Smooth muscle cell (in vitro differentiated cells): Measurements from ENCODE around the gene TTLL9. TPM values are rescaled to one million over a fixed set of nuclear protein-coding genes. Genes with fewer than 3 reads are reported as not detected.

ENCODE experiments used
- DNase-seq: peaks from one replicate; lab custom pipeline; 2025; ENCODE audit not compliant: unreplicated experiment; lab: John Stamatoyannopoulos, UW
- H2AFZ ChIP-seq: fragments of 200-600 bp; sonication (generic); 2 replicates; pipeline ENCODE4 v1.6.0; 2016; ENCODE audit warnings: antibody characterized with exemption, low read depth, mild to moderate bottlenecking
- H3F3A ChIP-seq: fragments of 200-600 bp; sonication (generic); 2 replicates; pipeline ENCODE4 v1.6.0; 2017; ENCODE audit warnings: antibody characterized with exemption, low read depth
- H3K27ac ChIP-seq: fragments of 200-600 bp; sonication (generic); 2 replicates; pipeline ENCODE4 v1.5.1; 2016; ENCODE audit warnings: low read depth, mild to moderate bottlenecking
- H3K27me3 ChIP-seq: fragments of 200-600 bp; sonication (generic); 2 replicates; pipeline ENCODE4 v1.6.1; 2016; ENCODE audit warnings: low read depth, mild to moderate bottlenecking
- H3K36me3 ChIP-seq: fragments of 200-600 bp; sonication (generic); 2 replicates; pipeline ENCODE4 v1.5.1; 2016; ENCODE audit warnings: low read depth
- H3K4me1 ChIP-seq: fragments of 200-600 bp; sonication (generic); 2 replicates; pipeline ENCODE4 v1.5.1; 2016; ENCODE audit warnings: low read depth
- H3K4me2 ChIP-seq: fragments of 200-600 bp; sonication (generic); 2 replicates; pipeline ENCODE4 v1.6.0; 2016; ENCODE audit warnings: mild to moderate bottlenecking
- H3K4me3 ChIP-seq: fragments of 200-600 bp; sonication (generic); 2 replicates; pipeline ENCODE4 v1.5.1; 2016; ENCODE audit warnings: mild to moderate bottlenecking
- H3K79me2 ChIP-seq: fragments of 200-600 bp; sonication (generic); 2 replicates; pipeline ENCODE4 v1.6.0; 2016; ENCODE audit warnings: low read depth, mild to moderate bottlenecking
- H3K9ac ChIP-seq: fragments of 200-600 bp; sonication (generic); 2 replicates; pipeline ENCODE4 v1.6.0; 2016; ENCODE audit warnings: low read depth
- H3K9me3 ChIP-seq: fragments of 200-600 bp; sonication (generic); replicated peaks from 2 replicates; pipeline ENCODE4 v1.5.1; 2016; ENCODE audit warnings: low read depth
- H4K20me1 ChIP-seq: fragments of 200-600 bp; sonication (generic); 2 replicates; pipeline ENCODE4 v1.6.0; 2016; ENCODE audit warnings: low read depth
- WGBS: methylation state at CpG from one replicate; pipeline ENCODE4 v1.1.7; 2016; ENCODE audit warnings: low lambda C conversion rate; 5-methylcytosine and 5-hydroxymethylcytosine counted together
- polyA plus RNA-seq: library from polyadenylated mRNA; unstranded; fragments of >200 nt; fragmentation: Nextera tagmentation; extraction: Ambion mirVana; gene quantifications from 2 replicates; pipeline ENCODE4 v1.2.1, GENCODE V29; 2016
- total RNA-seq: library from RNA; depleted of rRNA; stranded (reverse); fragments of >200 nt; gene quantifications from 2 replicates; pipeline ENCODE4 v1.2.3, GENCODE V29; 2014
- TF ChIP-seq, protein P1 (sequence below): fragments of 200-600 bp; sonication (generic); IDR thresholded peaks from 2 replicates; pipeline ENCODE4 v1.5.1; 2017; ENCODE audit warnings: borderline replicate concordance, mild to moderate bottlenecking, antibody characterized with exemption; ENCODE audit not compliant: insufficient read depth, poor library complexity, severe bottlenecking

The TTLL9 gene
- total and polyA plus RNA-seq, 2 experiments from 2014 or later, result 0.13 TPM; not detected in 1

DNA sequence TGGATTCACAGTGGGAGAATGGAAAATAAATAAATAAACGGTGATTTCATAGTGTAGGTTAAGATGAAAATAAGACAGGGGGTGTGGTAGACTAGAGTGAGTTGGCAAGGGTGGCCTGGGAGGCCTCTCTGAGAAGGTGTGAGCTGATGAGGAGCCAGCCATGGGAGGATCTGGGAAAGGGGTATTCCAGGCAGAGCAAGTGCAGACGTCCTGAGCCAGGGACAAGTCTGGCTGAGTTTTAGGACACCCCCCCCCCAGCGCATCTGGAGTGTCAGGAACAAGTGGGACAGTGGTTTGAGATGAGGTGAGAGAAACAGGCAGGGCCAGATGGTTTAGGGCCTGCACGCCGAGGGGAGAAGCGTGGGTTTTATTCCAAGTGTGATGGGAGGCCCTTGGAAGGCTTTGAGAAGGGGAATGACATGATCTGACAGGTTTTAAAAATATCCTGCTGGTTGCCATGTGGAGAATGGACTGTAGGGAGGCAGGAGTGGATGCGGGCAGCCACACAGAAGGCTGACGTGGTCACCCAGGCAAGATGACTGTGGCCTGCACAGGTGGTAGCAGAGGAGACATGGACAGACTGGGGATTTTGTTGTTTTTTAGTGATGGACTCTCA is 118.7 kb downstream of the TTLL9 start:
- Histone ChIP-seq H3K4me3 (no peak overlapping the region), H4K20me1 (no peaks in the 10 kb centered on the region), H3K27ac (no peak overlapping the region), H3K4me1 (no peaks in the 10 kb centered on the region), H3K9ac (no peak overlapping the region), H3K27me3 (peaks cover 25% of the 10 kb centered on the region), H3K36me3 (no peaks in the 10 kb centered on the region), H3F3A (no peaks in the 10 kb centered on the region), H3K79me2 (no peaks in the 10 kb centered on the region), H2AFZ (no peak overlapping the region), H3K4me2 (no peak overlapping the region), H3K9me3 (no peaks in the 10 kb centered on the region)
- 88% methylated on average over 8 of the region's 8 CpGs for WGBS
- DNase-seq, result no peak
- TF ChIP-seq, protein P1, sequence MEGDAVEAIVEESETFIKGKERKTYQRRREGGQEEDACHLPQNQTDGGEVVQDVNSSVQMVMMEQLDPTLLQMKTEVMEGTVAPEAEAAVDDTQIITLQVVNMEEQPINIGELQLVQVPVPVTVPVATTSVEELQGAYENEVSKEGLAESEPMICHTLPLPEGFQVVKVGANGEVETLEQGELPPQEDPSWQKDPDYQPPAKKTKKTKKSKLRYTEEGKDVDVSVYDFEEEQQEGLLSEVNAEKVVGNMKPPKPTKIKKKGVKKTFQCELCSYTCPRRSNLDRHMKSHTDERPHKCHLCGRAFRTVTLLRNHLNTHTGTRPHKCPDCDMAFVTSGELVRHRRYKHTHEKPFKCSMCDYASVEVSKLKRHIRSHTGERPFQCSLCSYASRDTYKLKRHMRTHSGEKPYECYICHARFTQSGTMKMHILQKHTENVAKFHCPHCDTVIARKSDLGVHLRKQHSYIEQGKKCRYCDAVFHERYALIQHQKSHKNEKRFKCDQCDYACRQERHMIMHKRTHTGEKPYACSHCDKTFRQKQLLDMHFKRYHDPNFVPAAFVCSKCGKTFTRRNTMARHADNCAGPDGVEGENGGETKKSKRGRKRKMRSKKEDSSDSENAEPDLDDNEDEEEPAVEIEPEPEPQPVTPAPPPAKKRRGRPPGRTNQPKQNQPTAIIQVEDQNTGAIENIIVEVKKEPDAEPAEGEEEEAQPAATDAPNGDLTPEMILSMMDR, result no peak

DNA sequence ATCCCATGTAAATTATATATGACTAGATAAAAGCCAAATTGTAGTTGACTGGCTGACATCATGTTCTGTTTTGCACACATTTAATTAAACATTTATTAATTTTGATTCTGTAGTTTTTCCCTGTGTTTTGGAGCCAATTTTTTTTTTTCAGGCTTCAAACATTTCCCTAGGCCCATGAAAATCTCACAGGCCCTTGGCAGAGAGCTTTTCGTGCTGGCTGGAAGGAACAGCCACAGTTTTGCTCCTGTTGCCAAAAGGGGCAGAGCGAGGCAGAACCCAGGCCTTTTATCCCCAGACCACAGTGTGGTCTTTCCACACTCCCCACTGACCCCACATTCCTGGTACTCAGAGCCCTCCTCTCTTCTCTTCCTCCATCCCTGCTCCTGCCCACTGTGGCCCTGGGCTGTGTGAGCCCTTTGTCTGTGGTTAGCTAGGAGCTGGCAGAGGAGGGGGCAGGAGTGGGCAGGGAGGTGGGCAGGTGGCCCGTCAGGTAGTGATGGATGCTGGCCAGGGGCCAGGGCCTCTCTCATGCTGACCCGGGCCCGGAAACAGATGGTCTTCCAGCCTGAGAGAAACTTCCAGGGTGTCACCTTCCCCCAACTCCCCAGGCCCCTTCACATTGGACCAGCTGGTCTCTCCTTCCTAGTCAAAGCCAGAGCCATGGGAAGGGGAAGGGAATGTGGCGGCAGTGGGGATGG is 120.4 kb downstream of the TTLL9 start:
- H3K9me3 ChIP-seq, result no peaks in the 10 kb centered on the region
- DNase-seq, result no peak
- H3K4me2 ChIP-seq, result no peak overlapping the region
- 87% methylated on average over 6 of the region's 6 CpGs for WGBS
- H2AFZ ChIP-seq, result no peak overlapping the region
- no peaks in the 10 kb centered on the region for H3K79me2 ChIP-seq
- H3K4me3 ChIP-seq, result no peak overlapping the region
- TF ChIP-seq, protein P1, result no peak
- H3K36me3 ChIP-seq, result no peaks in the 10 kb centered on the region
- H3K27me3 ChIP-seq, result peaks cover 42% of the 10 kb centered on the region
- no peaks in the 10 kb centered on the region for H3F3A ChIP-seq
- H3K27ac ChIP-seq, result no peak overlapping the region
- H3K9ac ChIP-seq, result no peak overlapping the region
- no peaks in the 10 kb centered on the region for H3K4me1 ChIP-seq
- no peaks in the 10 kb centered on the region for H4K20me1 ChIP-seq

DNA sequence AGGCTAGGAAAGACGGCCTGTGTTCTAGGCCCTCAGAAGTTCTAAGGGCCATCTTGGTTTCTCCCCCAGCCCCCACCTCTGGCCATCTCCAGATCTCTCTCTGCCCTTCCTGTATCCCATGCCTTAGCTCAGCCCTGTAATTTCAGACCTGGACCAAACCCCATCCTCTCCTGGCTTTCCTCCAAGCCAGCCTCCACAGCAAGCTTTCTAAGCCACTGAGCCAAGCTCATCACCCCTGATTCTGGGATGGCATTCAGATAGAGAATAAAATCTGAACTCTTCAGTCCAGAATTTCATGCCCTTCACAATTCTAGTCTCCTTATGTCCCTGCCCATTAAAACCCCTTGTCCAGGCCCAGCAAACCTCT is 120.9 kb downstream of the TTLL9 start:
- Histone ChIP-seq H3K9me3 (no peaks in the 10 kb centered on the region), H3F3A (no peaks in the 10 kb centered on the region), H3K4me3 (no peak overlapping the region), H4K20me1 (no peaks in the 10 kb centered on the region), H2AFZ (no peak overlapping the region), H3K27ac (no peak overlapping the region), H3K4me1 (no peaks in the 10 kb centered on the region), H3K9ac (no peak overlapping the region), H3K4me2 (no peak overlapping the region), H3K27me3 (peaks cover 47% of the 10 kb centered on the region), H3K36me3 (no peaks in the 10 kb centered on the region), H3K79me2 (no peaks in the 10 kb centered on the region)
- WGBS, result 94% methylated on average over 1 of the region's 1 CpG
- TF ChIP-seq, protein P1, result no peak
- DNase-seq, result no peak

DNA sequence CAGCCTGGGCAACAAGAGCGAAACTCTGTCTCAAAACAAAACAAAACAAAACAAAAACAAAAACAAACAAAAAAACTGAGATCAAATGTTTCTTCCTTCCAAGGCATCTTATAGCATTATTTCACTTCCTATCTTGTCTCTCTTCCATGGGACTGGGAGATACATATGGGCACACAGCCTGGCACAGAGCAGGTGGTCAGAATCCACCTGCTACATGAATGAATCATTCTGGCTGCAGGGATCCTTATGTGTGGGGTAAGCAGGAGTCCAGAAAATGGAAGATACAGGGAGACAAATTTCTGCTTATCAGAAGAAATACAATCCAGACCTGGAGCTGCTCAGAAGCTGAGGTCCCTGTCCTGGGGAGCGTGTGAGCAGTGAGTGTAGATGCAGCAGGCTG is 121.7 kb downstream of the TTLL9 start:
- H3K4me3 ChIP-seq, result no peak overlapping the region
- H2AFZ ChIP-seq, result no peak overlapping the region
- H3K9ac ChIP-seq, result no peak overlapping the region
- no peaks in the 10 kb centered on the region for H3F3A ChIP-seq
- no peaks in the 10 kb centered on the region for H3K36me3 ChIP-seq
- H3K4me1 ChIP-seq, result no peaks in the 10 kb centered on the region
- H3K27me3 ChIP-seq, result peaks cover 53% of the 10 kb centered on the region
- H4K20me1 ChIP-seq, result no peaks in the 10 kb centered on the region
- no peaks in the 10 kb centered on the region for H3K9me3 ChIP-seq
- no peak for DNase-seq
- no peak overlapping the region for H3K4me2 ChIP-seq
- WGBS, result 87% methylated on average over 2 of the region's 2 CpGs
- H3K27ac ChIP-seq, result no peak overlapping the region
- H3K79me2 ChIP-seq, result no peaks in the 10 kb centered on the region
- TF ChIP-seq, protein P1, result no peak
